Karpas-422 (cell line): ENCODE data around the gene CCSER2. TPM values are rescaled to one million over a fixed set of nuclear protein-coding genes. Genes with fewer than 3 reads are reported as not detected.

Experiments used
- DNase-seq: peaks from one replicate; pipeline ENCODE4 v3.0.0-alpha.2; 2015
- H2AFZ ChIP-seq: fragments of 200-600 bp; sonication (generic); 2 replicates; pipeline ENCODE4 v1.6.1; 2014; ENCODE audit warnings: antibody characterized with exemption, low read length, mixed read lengths
- H3K27ac ChIP-seq: fragments of 200-600 bp; sonication (generic); 2 replicates; pipeline ENCODE4 v1.5.1; 2014; ENCODE audit warnings: mild to moderate bottlenecking, low read length, moderate library complexity
- H3K27me3 ChIP-seq: fragments of 200-600 bp; sonication (generic); 2 replicates; pipeline ENCODE4 v1.6.1; 2014; ENCODE audit warnings: low read length, mixed read lengths
- H3K36me3 ChIP-seq: fragments of 200-600 bp; sonication (generic); 2 replicates; pipeline ENCODE4 v1.6.1; 2014; ENCODE audit warnings: low read length, mixed read lengths; ENCODE audit not compliant: insufficient read depth
- H3K4me1 ChIP-seq: fragments of 200-600 bp; sonication (generic); 2 replicates; pipeline ENCODE4 v1.6.1; 2014; ENCODE audit warnings: mild to moderate bottlenecking, low read length, mixed read lengths
- H3K4me2 ChIP-seq: fragments of 200-600 bp; sonication (generic); 2 replicates; pipeline ENCODE4 v1.6.1; 2014; ENCODE audit warnings: low read length, low read depth, mild to moderate bottlenecking; ENCODE audit not compliant: poor library complexity, severe bottlenecking
- H3K4me3 ChIP-seq: fragments of 200-600 bp; sonication (generic); 2 replicates; pipeline ENCODE4 v1.5.1; 2014; ENCODE audit warnings: mild to moderate bottlenecking, antibody characterized with exemption, low read length, mixed read lengths
- H3K79me2 ChIP-seq: fragments of 200-600 bp; sonication (generic); 2 replicates; pipeline ENCODE4 v1.6.1; 2014; ENCODE audit warnings: mild to moderate bottlenecking, low read length, mixed read lengths
- H3K9ac ChIP-seq: fragments of 200-600 bp; sonication (generic); 2 replicates; pipeline ENCODE4 v1.6.0; 2014; ENCODE audit warnings: low read length
- H3K9me2 ChIP-seq: fragments of 200-600 bp; sonication (generic), shearing (Covaris generic); replicated peaks from 2 replicates; pipeline ENCODE4 v1.6.0; 2014; ENCODE audit warnings: mild to moderate bottlenecking, low read length, moderate library complexity; ENCODE audit not compliant: insufficient read depth
- H3K9me3 ChIP-seq: fragments of 300-700, 200-600 bp; sonication (generic); 2 replicates; pipeline ENCODE4 v1.6.1; 2014; ENCODE audit warnings: low read length, mixed read lengths
- H4K20me1 ChIP-seq: fragments of 200-600 bp; sonication (generic); 2 replicates; pipeline ENCODE4 v1.6.1; 2014; ENCODE audit warnings: mild to moderate bottlenecking, antibody characterized with exemption, low read length, low read depth; ENCODE audit not compliant: insufficient read depth
- total RNA-seq: library from RNA; depleted of rRNA; stranded (reverse); fragments of >200 nt; shearing (Covaris generic); gene quantifications from 2 replicates; pipeline ENCODE4 v1.2.3, GENCODE V29; 2014; ENCODE audit warnings: low replicate concordance

CCSER2 gene
- total RNA-seq, 1 experiment from 2014 or later = 12.4 TPM

GRCh38 chr10:84511709-84512285 is 183.4 kb downstream of the CCSER2 start:
- Histone ChIP-seq H3K4me3 (no peak overlapping the region), H3K4me1 (no peaks in the 10 kb centered on the region), H3K79me2 (no peaks in the 10 kb centered on the region), H3K9ac (no peak overlapping the region), H3K9me3 (no peaks in the 10 kb centered on the region), H3K9me2 (no peaks in the 10 kb centered on the region), H3K27ac (no peak overlapping the region), H3K27me3 (no peaks in the 10 kb centered on the region), H3K36me3 (no peaks in the 10 kb centered on the region), H4K20me1 (no peaks in the 10 kb centered on the region), H2AFZ (no peak overlapping the region), H3K4me2 (no peak overlapping the region)
- DNase-seq = no peak

- no peaks in the 10 kb centered on the region for H3K9me3 ChIP-seq
- H4K20me1 ChIP-seq = no peaks in the 10 kb centered on the region
- no peak for DNase-seq
Measured at GRCh38 chr10:84517554-84517953, 189.2 kb downstream of the CCSER2 start.

GRCh38 chr10:84519235-84519634 is 190.8 kb downstream of the CCSER2 start:
- H4K20me1 ChIP-seq = no peaks in the 10 kb centered on the region
- no peak overlapping the region for H2AFZ ChIP-seq
- no peaks in the 10 kb centered on the region for H3K9me3 ChIP-seq
- no peak overlapping the region for H3K27ac ChIP-seq
- H3K27me3 ChIP-seq = no peaks in the 10 kb centered on the region
- DNase-seq = no peak
- no peak overlapping the region for H3K9ac ChIP-seq
- no peaks in the 10 kb centered on the region for H3K4me1 ChIP-seq
- no peaks in the 10 kb centered on the region for H3K9me2 ChIP-seq
- H3K4me3 ChIP-seq = no peak overlapping the region
- no peaks in the 10 kb centered on the region for H3K79me2 ChIP-seq
- H3K36me3 ChIP-seq = no peaks in the 10 kb centered on the region
- H3K4me2 ChIP-seq = no peak overlapping the region

More at GRCh38 chr10:84517554-84517953, 189.2 kb downstream of the CCSER2 start:
- no peak overlapping the region for H3K4me3 ChIP-seq
- H3K79me2 ChIP-seq = no peaks in the 10 kb centered on the region
- H3K9me2 ChIP-seq = no peaks in the 10 kb centered on the region
- no peaks in the 10 kb centered on the region for H3K36me3 ChIP-seq
- no peaks in the 10 kb centered on the region for H3K4me1 ChIP-seq
- H3K27ac ChIP-seq = no peak overlapping the region
- no peaks in the 10 kb centered on the region for H3K27me3 ChIP-seq
- no peak overlapping the region for H2AFZ ChIP-seq
- no peak overlapping the region for H3K9ac ChIP-seq
- H3K4me2 ChIP-seq = no peak overlapping the region

GRCh38 chr10:84521013-84521412 is 192.6 kb downstream of the CCSER2 start:
- Histone ChIP-seq H3K36me3 (no peaks in the 10 kb centered on the region), H3K9ac (no peak overlapping the region), H3K9me2 (no peaks in the 10 kb centered on the region), H3K27me3 (no peaks in the 10 kb centered on the region), H3K4me2 (no peak overlapping the region), H3K4me1 (no peaks in the 10 kb centered on the region), H3K9me3 (no peaks in the 10 kb centered on the region), H4K20me1 (no peaks in the 10 kb centered on the region), H3K27ac (no peak overlapping the region), H2AFZ (no peak overlapping the region), H3K4me3 (no peak overlapping the region), H3K79me2 (no peaks in the 10 kb centered on the region)
- no peak for DNase-seq

GRCh38 chr10:84521468-84521867 is 193.1 kb downstream of the CCSER2 start:
- H3K4me3 ChIP-seq = no peak overlapping the region
- DNase-seq = no peak
- no peaks in the 10 kb centered on the region for H3K9me2 ChIP-seq
- H3K4me2 ChIP-seq = no peak overlapping the region
- H3K27ac ChIP-seq = no peak overlapping the region
- H2AFZ ChIP-seq = no peak overlapping the region
- no peaks in the 10 kb centered on the region for H3K9me3 ChIP-seq
- no peaks in the 10 kb centered on the region for H3K27me3 ChIP-seq
- H3K4me1 ChIP-seq = no peaks in the 10 kb centered on the region
- H3K79me2 ChIP-seq = no peaks in the 10 kb centered on the region
- H3K9ac ChIP-seq = no peak overlapping the region
- H3K36me3 ChIP-seq = no peaks in the 10 kb centered on the region
- no peaks in the 10 kb centered on the region for H4K20me1 ChIP-seq

- no peaks in the 10 kb centered on the region for H3K9me3 ChIP-seq
- H3K4me1 ChIP-seq = no peaks in the 10 kb centered on the region
- H3K9me2 ChIP-seq = no peaks in the 10 kb centered on the region
- H3K79me2 ChIP-seq = no peaks in the 10 kb centered on the region
- no peak overlapping the region for H2AFZ ChIP-seq
- H3K4me2 ChIP-seq = no peak overlapping the region
- H4K20me1 ChIP-seq = no peaks in the 10 kb centered on the region
- no peaks in the 10 kb centered on the region for H3K27me3 ChIP-seq
- no peak overlapping the region for H3K27ac ChIP-seq
- no peaks in the 10 kb centered on the region for H3K36me3 ChIP-seq
- no peak overlapping the region for H3K4me3 ChIP-seq
- no peak overlapping the region for H3K9ac ChIP-seq
- no peak for DNase-seq
Measured at GRCh38 chr10:84522612-84523462, 194.4 kb downstream of the CCSER2 start.

- Histone ChIP-seq H3K4me2 (no peak overlapping the region), H3K27me3 (no peaks in the 10 kb centered on the region), H3K79me2 (no peaks in the 10 kb centered on the region), H3K4me3 (no peak overlapping the region), H3K36me3 (no peaks in the 10 kb centered on the region), H3K9me3 (no peaks in the 10 kb centered on the region), H3K9ac (no peak overlapping the region), H3K9me2 (no peaks in the 10 kb centered on the region), H3K4me1 (no peaks in the 10 kb centered on the region), H4K20me1 (no peaks in the 10 kb centered on the region), H3K27ac (no peak overlapping the region), H2AFZ (no peak overlapping the region)
- no peak for DNase-seq
Measured at GRCh38 chr10:84523526-84523925, 195.1 kb downstream of the CCSER2 start.

GRCh38 chr10:84524435-84524834 is 196.0 kb downstream of the CCSER2 start:
- H3K27ac ChIP-seq = no peak overlapping the region
- H3K4me2 ChIP-seq = no peak overlapping the region
- H3K4me3 ChIP-seq = no peak overlapping the region

More at GRCh38 chr10:84524435-84524834, 196.0 kb downstream of the CCSER2 start:
- Histone ChIP-seq H4K20me1 (no peaks in the 10 kb centered on the region), H3K4me1 (no peaks in the 10 kb centered on the region), H2AFZ (no peak overlapping the region), H3K9me2 (no peaks in the 10 kb centered on the region), H3K79me2 (no peaks in the 10 kb centered on the region), H3K9me3 (no peaks in the 10 kb centered on the region), H3K9ac (no peak overlapping the region), H3K27me3 (no peaks in the 10 kb centered on the region), H3K36me3 (no peaks in the 10 kb centered on the region)
- DNase-seq = no peak
